HG03558 (cell line): ENCODE data around the gene MRLN.
"Not testable (repeated sequence)": the region's sequence is repeated elsewhere in the genome, so short reads cannot be mapped to it uniquely, and the experiment has no call there.

Experiments used
- ATAC-seq: cut with Tn5 transposase; IDR thresholded peaks from one replicate; pipeline ENCODE4 v1.9.1; 2021; ENCODE audit warnings: moderate number of reproducible peaks; ENCODE audit not compliant: unreplicated experiment; ENCODE audit errors: extremely low read depth

The MRLN gene

DNA sequence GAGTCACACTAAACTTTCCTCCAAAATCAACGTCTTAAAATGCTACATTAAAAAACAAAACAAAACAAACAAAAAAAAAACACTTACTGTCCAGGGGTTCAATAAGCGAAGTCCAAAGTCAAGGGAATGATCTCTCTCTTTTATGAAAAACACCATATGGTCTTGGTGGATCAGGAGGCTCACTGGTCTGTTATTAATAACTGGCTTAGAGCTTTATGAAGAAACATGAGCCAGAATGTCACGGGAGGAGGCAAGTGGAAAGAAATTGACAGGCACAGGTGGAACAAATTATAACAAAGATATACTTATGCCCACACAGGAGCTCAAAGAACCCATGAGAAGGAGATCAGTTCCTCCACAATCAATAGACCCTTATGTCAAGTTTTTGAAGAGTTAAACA lies at the start of gene MRLN:
MRLN (minus strand) TSS at position 189 of the 400 bp plus-strand sequence.
- ATAC-seq: no peak

DNA sequence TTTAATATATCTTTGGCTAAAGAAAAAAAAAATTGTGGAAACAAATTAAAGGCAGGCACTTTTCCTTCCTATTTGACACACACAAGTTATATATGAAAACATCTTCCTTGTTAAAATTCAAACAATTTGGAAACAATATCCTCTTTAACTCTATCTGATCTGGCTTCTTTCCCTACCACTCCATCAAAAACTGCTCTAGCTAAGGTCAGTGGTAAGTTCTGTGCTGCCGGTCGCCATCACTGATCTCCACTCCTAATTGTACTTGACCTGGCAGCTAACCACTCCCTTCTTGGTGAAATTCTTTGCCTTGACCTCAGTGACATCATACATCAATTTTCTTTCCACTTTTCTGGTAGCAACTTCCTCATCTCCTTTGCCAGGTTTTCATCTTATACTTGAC lies 47.9 kb upstream of the MRLN start:
- no peak for ATAC-seq

DNA sequence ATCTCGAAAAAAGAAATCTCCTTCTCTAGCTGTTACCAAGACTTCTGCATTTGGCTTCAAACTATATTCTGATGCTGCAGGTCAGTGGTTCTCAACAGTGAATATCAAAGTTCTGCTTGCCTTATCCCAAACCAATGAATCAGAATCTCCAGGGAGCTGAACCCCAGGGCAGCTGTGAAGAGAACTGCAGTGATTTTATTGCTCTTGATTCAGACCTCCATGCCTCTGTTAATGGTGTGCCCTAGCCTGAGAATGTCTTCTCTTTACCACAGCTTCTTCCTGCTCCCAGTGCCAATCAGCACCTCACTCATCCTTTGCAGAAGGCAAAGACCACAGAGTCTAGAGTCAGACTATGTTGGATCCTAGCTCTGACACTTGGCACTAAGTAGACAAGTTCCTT lies 46.2 kb upstream of the MRLN start:
- no peak for ATAC-seq

DNA sequence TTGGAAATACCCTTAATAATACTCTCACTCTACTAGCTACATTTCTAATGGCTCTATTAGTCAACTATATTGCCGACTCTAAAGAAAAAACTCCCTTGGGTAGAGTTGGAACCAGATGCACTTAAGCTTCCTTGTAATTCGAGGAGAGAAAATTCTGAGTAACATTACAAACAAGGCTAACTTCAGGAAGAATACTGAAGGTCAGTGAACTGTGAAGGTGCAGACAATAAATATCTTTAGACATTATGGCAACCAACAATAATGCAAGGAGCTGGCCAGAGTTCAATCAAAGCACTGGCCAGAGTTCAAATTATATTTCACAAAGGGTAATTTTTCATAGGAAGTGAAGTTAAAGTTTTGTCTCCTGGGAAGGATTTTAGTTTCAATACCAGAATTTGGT lies 40.7 kb upstream of the MRLN start:
- ATAC-seq: no peak

GRCh38 chr10:59792812-59793211 lies 39.6 kb upstream of the MRLN start:
- ATAC-seq: no peak

DNA sequence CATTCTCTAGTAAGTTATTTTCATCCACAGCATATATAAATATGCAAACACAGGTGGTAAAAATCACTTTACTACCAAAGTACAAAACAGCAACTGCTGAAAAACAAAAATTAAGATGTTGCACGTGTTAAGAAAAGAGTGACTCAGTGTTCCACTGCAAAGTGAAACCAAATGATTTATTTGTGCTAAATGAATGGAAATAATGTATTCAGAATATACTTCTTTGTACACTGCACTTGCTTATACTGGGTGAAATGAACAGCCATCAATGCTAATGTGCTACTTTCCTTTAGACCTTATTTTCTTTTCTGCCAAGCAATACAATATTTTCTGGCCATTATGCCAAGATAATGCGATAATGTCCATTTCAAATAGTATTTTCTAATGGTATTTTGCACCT lies 38.3 kb upstream of the MRLN start:
- no peak for ATAC-seq

DNA sequence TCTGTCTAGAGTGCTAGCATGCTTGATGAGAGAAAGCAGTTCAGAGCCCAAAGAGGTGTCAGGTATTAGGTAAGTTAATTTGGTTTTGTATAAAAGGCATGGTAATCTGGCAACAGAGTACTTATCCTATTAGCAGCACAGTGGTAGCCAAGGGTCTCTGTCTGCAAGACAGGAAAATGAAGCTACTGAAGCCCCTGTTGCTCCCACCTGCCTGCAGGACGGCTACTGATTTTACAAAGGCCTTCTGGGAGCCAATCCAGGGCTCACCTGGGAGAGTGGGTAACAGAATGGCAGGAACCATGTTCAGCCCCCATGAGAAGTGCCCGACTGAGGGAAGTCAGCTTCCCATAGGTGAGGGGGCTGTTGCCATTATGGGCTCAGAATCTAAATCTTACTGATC lies 36.8 kb upstream of the MRLN start:
- not testable (repeated sequence) for ATAC-seq

DNA sequence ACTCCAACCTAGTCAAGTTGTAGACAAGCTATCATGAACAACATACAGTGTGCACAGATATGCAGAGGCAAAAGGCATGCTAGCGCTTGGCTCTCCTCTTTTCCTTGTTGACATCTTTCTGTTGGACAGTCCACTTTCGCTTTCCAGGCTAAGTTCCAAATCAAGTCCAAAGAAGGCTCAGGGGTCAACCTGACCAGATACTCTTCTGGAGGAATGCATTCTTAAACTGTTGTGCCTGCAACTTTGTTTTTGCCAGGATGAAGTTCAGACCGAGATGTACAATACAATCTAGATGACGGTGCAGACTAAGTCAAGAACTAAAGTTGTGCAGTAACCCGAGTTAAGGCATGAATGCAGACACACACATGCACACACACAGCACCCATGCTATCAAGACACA lies 35.7 kb upstream of the MRLN start:
- ATAC-seq: not testable (repeated sequence)

DNA sequence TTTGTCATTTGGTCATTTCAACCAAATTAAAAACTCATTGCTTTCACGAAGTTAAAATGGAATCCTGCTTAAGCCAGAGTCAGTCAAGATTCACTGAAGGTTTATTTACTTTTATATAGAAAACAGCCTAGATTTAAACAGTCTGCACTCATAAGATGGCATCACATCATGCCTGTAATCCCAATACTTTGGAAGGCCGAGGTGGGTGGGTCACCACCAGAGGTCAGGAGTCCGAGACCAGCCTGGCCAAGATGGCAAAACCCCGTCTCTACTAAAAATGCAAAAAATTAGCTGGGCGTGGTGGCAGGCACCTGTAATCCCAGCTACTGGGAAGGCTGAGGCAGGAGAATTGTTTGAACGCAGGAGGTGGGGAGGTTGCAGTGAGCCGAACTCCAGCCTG lies 33.8 kb upstream of the MRLN start:
- ATAC-seq: not testable (repeated sequence)

- ATAC-seq: not testable (repeated sequence)
Observed at GRCh38 chr10:59785476-59785875, 32.2 kb upstream of the MRLN start.

GRCh38 chr10:59781511-59781910 lies 28.3 kb upstream of the MRLN start:
- no peak for ATAC-seq

GRCh38 chr10:59779756-59780533 lies 26.7 kb upstream of the MRLN start:
- no peak for ATAC-seq

DNA sequence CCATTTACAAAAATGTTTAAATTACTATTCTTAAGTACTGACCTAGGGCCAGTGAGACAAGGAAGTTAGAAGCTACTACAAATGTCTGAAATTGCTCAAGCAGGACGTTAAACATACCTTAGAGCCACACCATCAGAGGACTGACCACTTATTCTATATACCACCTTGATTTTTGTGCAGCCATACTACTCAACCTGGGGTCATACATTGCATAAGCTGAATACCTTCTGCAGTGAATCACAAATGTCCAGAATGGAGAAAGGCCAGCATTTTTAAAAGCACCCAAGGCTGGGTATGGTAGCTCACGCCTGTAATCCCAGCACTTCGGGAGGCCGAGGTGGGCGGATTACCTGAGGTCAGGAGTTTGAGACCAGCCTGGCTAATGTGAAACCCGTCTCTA lies 21.2 kb upstream of the MRLN start:
- no peak for ATAC-seq

DNA sequence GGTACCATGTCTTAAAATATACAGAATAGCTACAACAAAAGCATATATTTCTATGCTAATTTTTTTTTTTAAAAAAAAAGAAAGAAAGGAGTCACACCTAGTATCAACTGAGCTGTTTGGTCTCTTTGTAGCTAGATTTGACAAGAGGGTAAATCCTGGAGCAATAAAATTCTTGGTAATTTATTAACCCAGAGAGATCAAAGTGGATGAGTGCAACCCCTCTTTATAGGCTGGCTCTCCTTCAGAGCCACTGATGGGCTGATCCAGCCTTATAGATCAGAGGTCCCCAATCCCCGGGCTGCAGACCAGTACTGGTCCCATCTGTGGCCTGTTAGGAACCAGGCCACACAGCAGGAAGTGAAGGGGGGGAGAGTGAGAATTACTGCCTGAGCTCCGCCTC lies 19.8 kb upstream of the MRLN start:
- no peak for ATAC-seq

GRCh38 chr10:59771162-59771807 lies 18.0 kb upstream of the MRLN start:
- ATAC-seq: no peak

- no peak for ATAC-seq
Observed at GRCh38 chr10:59770689-59771088, 17.4 kb upstream of the MRLN start.

DNA sequence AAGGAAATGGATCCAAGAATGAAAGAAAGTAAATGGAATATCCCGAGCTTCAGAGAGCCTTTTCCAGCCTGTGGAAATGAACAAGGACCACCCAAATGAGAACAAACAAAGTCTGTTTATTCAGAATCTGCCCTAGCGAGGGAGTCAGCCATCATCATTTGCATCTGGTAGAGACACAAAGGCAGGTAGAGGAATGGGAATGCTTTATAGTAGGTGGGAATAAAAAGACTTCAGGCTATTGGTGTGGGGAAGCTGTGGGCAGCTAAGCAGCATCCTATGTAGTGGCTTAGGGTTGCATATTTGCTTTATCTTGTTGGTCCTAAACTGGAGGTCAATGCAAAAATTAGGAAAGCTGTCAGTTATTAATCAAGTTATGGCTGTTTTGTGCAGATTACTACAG lies 9.2 kb upstream of the MRLN start:
- no peak for ATAC-seq

DNA sequence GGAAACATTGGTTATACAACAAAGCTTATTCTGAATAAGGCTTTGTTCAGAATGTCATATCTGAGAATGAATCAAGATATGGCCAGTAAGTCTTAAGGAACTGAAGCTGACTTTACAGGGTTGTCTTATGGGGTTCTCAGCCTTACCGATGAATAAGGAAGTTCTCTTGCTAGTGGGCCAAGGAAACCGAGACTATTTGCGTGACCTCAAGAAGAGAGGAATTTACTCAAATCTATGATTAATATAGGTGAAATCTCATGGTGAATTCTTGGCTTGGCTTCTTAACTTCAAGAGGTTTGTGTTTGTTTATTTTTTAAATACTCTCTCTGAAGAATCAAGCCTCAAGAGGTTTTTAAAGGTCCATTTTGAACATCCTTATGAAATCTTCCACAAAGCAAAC lies 4.7 kb upstream of the MRLN start:
- ATAC-seq: no peak

DNA sequence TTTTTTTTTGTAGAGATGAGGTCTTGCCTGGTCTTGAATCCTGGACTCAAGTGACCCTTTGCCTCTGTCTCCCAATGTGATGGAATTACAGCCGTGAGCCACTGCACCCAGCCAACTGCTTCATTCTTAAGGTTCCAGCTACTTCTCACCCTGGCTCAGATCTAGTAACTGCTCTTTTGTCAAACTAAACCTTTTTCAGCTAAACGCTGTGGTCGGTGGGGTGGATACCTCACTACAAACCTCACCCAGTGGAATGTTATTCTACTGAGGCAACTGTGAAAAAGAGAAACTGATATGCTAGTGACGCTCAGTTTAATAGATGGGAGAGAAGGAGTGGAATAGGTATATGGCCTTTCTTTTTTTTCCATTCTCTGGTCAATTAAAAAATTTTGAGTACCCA lies 1.7 kb upstream of the MRLN start:
- no peak for ATAC-seq

DNA sequence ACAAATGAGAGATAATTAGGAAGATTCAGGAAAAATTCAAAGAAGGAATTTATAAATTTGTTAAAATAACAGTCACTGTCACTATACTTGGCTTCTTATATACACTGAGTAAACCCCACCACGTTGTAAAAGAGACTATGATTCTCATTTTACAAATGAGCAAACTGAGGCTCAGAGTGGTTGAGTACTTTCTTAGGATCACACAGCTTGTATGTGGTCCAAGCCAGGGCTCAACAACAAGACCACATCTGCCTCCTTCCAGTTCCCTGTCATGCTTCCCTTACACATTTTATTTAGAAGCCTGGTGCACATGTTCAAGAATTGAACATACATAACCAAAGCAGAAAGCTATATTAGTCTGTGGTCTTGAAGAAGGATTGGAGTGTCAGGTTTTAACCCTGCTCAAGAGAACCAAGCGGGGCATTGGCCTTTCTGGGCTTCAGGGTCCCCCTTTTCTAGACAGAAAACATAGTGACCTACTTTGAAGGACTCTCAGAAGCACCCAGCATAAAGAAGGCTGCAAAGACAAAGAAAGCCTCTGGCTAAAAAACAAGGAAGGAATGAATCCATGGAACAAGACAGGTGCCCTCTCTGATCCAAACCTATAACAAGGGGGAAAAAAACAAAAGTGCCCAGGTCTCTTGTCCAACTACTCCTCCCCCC lies 846 bp downstream of the MRLN start:
- ATAC-seq: no peak

DNA sequence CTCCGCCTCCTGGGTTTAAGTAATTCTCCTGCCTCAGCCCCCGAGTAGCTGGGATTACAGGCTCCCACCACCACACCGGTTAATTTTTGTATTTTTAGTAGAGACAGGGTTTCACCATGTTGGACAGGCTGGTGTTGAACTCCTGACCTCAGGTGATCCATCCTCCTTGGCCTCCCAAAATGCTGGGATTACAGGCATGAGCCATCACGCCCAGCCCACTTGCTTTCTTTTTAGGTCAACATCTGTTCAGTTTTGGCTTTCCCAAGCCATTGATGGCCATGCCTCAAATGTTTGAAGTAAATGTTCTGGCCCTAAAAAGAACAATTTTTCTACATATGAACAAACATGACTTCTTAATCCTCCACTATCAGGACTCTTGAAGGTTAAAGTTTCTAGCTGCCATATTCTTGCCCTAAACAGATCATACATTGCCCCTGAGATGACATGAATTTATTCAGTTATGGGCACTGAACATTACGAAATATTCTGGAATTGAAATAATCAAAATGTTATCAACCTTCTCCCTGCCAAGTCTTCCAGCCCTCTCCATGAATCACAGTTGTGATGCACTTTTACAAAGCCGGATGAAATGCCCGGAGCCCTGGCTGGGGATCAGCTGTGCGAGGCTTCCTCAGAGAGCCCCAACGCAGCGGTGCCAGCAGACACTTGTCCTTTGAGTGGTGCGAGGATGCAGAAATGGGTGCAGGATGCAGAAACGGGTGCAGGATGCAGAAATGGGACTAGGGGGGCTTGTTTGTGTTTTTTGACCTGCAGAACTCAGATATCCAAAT lies 2.9 kb downstream of the MRLN start:
- no peak for ATAC-seq
